ENCODE measurements around the gene ACLY. TPM values are rescaled to one million over a fixed set of nuclear protein-coding genes. Genes with fewer than 3 reads are reported as not detected.
A peak's percentile ranks its signal among the peaks of the same experiment; 100 is the strongest.

The ACLY gene
- total and polyA plus RNA-seq, 2 of the 13 experiments (the other 11 are each of a cell fraction or from before 2014, with no cell fraction given) = 111 to 218 TPM

- peak; percentile 91 for TF ChIP-seq ZBTB7B (CRISPR knock-in tag; IDR thresholded peaks at IDR 0.05)
- no peak for TF ChIP-seq ATF7 (IDR thresholded peaks at IDR 0.05)
- no peak for TF ChIP-seq ATF7 (CRISPR knock-in tag; IDR thresholded peaks at IDR 0.05)
- TF ChIP-seq, protein P1, sequence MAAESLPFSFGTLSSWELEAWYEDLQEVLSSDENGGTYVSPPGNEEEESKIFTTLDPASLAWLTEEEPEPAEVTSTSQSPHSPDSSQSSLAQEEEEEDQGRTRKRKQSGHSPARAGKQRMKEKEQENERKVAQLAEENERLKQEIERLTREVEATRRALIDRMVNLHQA (CRISPR knock-in tag; IDR thresholded peaks at IDR 0.05) = no peak
- no peak for TF ChIP-seq MATR3 (CRISPR knock-in tag; IDR thresholded peaks at IDR 0.05)
- no peak for TF ChIP-seq ZNF713 (CRISPR knock-in tag; IDR thresholded peaks at IDR 0.05)
- TF ChIP-seq CAMTA2 (CRISPR knock-in tag; IDR thresholded peaks at IDR 0.05; ENCODE audit: borderline replicate concordance) = no peak
- TF ChIP-seq PHF20 (CRISPR knock-in tag; IDR thresholded peaks at IDR 0.05) = no peak
- peak; percentile 52 for TF ChIP-seq RBM22 (optimal IDR thresholded peaks at IDR 0.05; ENCODE audit: low read length)
- peak; percentile 39; the same call in 1 of the 2 replicates for TF ChIP-seq ZNF121 (CRISPR knock-in tag; IDR thresholded peaks at IDR 0.05)
- peak; percentile 89 for TF ChIP-seq ZNF264 (CRISPR knock-in tag; IDR thresholded peaks at IDR 0.05)
- peak; percentile 21; the same call in 1 of the 2 replicates for TF ChIP-seq ARNT2 (CRISPR knock-in tag; IDR thresholded peaks at IDR 0.05; ENCODE audit: low read depth)
- TF ChIP-seq ZNF512 (CRISPR knock-in tag; IDR thresholded peaks at IDR 0.05) = no peak
- peak; percentile 97; the same call in 1 of the 2 replicates for TF ChIP-seq ZNF292 (CRISPR knock-in tag; IDR thresholded peaks at IDR 0.05; ENCODE audit: borderline replicate concordance, low read depth)
- TF ChIP-seq ZNF441 (CRISPR knock-in tag; IDR thresholded peaks at IDR 0.05; ENCODE audit: borderline replicate concordance) = peak; percentile 83
- TF ChIP-seq, protein P2, sequence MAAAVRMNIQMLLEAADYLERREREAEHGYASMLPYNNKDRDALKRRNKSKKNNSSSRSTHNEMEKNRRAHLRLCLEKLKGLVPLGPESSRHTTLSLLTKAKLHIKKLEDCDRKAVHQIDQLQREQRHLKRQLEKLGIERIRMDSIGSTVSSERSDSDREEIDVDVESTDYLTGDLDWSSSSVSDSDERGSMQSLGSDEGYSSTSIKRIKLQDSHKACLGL (CRISPR knock-in tag; IDR thresholded peaks at IDR 0.05) = no peak; the same call in 1 of the 2 replicates
- peak; percentile 48; the same call in 1 of the 2 replicates for TF ChIP-seq MLX (CRISPR knock-in tag; IDR thresholded peaks at IDR 0.05)
- TF ChIP-seq, protein P3, sequence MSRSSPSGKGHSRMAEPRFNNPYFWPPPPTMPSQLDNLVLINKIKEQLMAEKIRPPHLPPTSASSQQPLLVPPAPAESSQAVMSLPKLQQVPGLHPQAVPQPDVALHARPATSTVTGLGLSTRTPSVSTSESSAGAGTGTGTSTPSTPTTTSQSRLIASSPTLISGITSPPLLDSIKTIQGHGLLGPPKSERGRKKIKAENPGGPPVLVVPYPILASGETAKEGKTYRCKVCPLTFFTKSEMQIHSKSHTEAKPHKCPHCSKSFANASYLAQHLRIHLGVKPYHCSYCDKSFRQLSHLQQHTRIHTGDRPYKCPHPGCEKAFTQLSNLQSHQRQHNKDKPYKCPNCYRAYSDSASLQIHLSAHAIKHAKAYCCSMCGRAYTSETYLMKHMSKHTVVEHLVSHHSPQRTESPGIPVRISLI (CRISPR knock-in tag; IDR thresholded peaks at IDR 0.05; ENCODE audit: borderline replicate concordance) = no peak; the same call in 1 of the 2 replicates
- peak; percentile 97 for TF ChIP-seq ZNF792 (CRISPR knock-in tag; IDR thresholded peaks at IDR 0.05)
- TF ChIP-seq ZBTB4 (CRISPR knock-in tag; IDR thresholded peaks at IDR 0.05; ENCODE audit: borderline replicate concordance) = peak; percentile 93
- peak; percentile 70 for TF ChIP-seq BCL6 (CRISPR knock-in tag; IDR thresholded peaks at IDR 0.05)
- TF ChIP-seq HHEX (CRISPR knock-in tag; IDR thresholded peaks at IDR 0.05) = 0 out of 2 replicates have a peak, but pooled peaks have one; percentile 10
- peak; percentile 42; the same call in 1 of the 2 replicates for TF ChIP-seq JUN (CRISPR knock-in tag; IDR thresholded peaks at IDR 0.05)
Observed at GRCh38 chr17:41907633-41908539, 10.9 kb downstream of the ACLY start (continued).

Measured in HepG2 (cell line).